Hepatocyte (in vitro differentiated cells): ENCODE results near the gene ATG10. TPM values are rescaled to one million over a fixed set of nuclear protein-coding genes. Genes with fewer than 3 reads are reported as not detected.

Experiments
- DNase-seq: peaks from one replicate; pipeline ENCODE4 v3.0.0-alpha.2; 2016; ENCODE audit warnings: low spot score
- H2AFZ ChIP-seq: fragments of 200-600 bp; sonication (generic); 2 replicates; pipeline ENCODE4 v1.6.0; 2016; ENCODE audit warnings: antibody characterized with exemption, mild to moderate bottlenecking
- H3K27ac ChIP-seq: fragments of 200-600 bp; sonication (generic); 2 replicates; pipeline ENCODE4 v1.5.1; 2016; ENCODE audit warnings: mild to moderate bottlenecking
- H3K27me3 ChIP-seq: fragments of 200-600 bp; sonication (generic); 2 replicates; pipeline ENCODE4 v1.6.1; 2016
- H3K36me3 ChIP-seq: fragments of 200-600 bp; sonication (generic); replicated peaks from 2 replicates; pipeline ENCODE4 v1.5.1; 2016; ENCODE audit warnings: low read depth; ENCODE audit not compliant: insufficient read depth
- H3K4me1 ChIP-seq: fragments of 200-600 bp; sonication (generic); 2 replicates; pipeline ENCODE4 v1.5.1; 2016; ENCODE audit warnings: mild to moderate bottlenecking, moderate library complexity; ENCODE audit not compliant: insufficient read depth
- H3K4me2 ChIP-seq: fragments of 200-600 bp; sonication (generic); 2 replicates; pipeline ENCODE4 v1.6.0; 2016
- H3K4me3 ChIP-seq: fragments of 200-600 bp; sonication (generic); 2 replicates; pipeline ENCODE4 v1.5.1; 2016; ENCODE audit warnings: mild to moderate bottlenecking
- H3K79me2 ChIP-seq: fragments of 200-600 bp; sonication (generic); 2 replicates; pipeline ENCODE4 v1.6.0; 2017; ENCODE audit warnings: mild to moderate bottlenecking
- H3K9me2 ChIP-seq: fragments of 200-600 bp; sonication (generic); replicated peaks from 2 replicates; pipeline ENCODE4 v1.6.0; 2017; ENCODE audit warnings: mild to moderate bottlenecking; ENCODE audit not compliant: insufficient read depth
- H3K9me3 ChIP-seq: fragments of 200-600 bp; sonication (generic); 2 replicates; pipeline ENCODE4 v1.5.1; 2016; ENCODE audit warnings: low read depth, mild to moderate bottlenecking
- H4K20me1 ChIP-seq: fragments of 200-600 bp; sonication (generic); 2 replicates; pipeline ENCODE4 v1.6.0; 2016; ENCODE audit warnings: mild to moderate bottlenecking; ENCODE audit not compliant: insufficient read depth, poor library complexity, severe bottlenecking
- EZH2 ChIP-seq: fragments of 200-600 bp; sonication (generic); IDR thresholded peaks from 2 replicates; pipeline ENCODE4 v1.6.1; 2016; ENCODE audit warnings: antibody characterized with exemption, mild to moderate bottlenecking, borderline replicate concordance
- EZH2phosphoT487 ChIP-seq: fragments of 200-600 bp; sonication (generic); IDR thresholded peaks from one replicate; pipeline ENCODE4 v1.6.1; 2018; ENCODE audit warnings: antibody characterized with exemption, mild to moderate bottlenecking, low read depth, moderate library complexity; ENCODE audit not compliant: unreplicated experiment, severe bottlenecking
- whole genome bisulfite sequencing: methylation state at CpG from one replicate; pipeline ENCODE4 v1.1.6; 2016; ENCODE audit warnings: low lambda C conversion rate; ENCODE audit errors: missing lambda C conversion rate; 5-methylcytosine and 5-hydroxymethylcytosine counted together
- polyA plus RNA-seq: library from polyadenylated mRNA; unstranded; fragments of >200 nt; fragmentation: Nextera tagmentation; extraction: Ambion mirVana; gene quantifications from 2 replicates; pipeline ENCODE4 v1.2.1, GENCODE V29; 2016
- total RNA-seq: library from RNA; depleted of rRNA; stranded (reverse); fragments of >200 nt; gene quantifications from 2 replicates; pipeline ENCODE4 v1.2.3, GENCODE V29; 2014
- TF ChIP-seq, protein P1 (sequence below): fragments of 200-600 bp; sonication (generic); IDR thresholded peaks from 2 replicates; pipeline ENCODE4 v1.5.1; 2016; ENCODE audit warnings: antibody characterized with exemption, mild to moderate bottlenecking; ENCODE audit not compliant: poor library complexity

Gene ATG10
- total and polyA plus RNA-seq, 2 experiments from 2014 or later = 11.8 to 13.0 TPM

- no peaks in the 10 kb centered on the region for H3K79me2 ChIP-seq
- H3K9me3 ChIP-seq = no peaks in the 10 kb centered on the region
- H3K4me1 ChIP-seq = peaks cover 26% of the 10 kb centered on the region
- no peak overlapping the region for H3K27ac ChIP-seq
- TF ChIP-seq EZH2 = no peak
- TF ChIP-seq, protein P1, sequence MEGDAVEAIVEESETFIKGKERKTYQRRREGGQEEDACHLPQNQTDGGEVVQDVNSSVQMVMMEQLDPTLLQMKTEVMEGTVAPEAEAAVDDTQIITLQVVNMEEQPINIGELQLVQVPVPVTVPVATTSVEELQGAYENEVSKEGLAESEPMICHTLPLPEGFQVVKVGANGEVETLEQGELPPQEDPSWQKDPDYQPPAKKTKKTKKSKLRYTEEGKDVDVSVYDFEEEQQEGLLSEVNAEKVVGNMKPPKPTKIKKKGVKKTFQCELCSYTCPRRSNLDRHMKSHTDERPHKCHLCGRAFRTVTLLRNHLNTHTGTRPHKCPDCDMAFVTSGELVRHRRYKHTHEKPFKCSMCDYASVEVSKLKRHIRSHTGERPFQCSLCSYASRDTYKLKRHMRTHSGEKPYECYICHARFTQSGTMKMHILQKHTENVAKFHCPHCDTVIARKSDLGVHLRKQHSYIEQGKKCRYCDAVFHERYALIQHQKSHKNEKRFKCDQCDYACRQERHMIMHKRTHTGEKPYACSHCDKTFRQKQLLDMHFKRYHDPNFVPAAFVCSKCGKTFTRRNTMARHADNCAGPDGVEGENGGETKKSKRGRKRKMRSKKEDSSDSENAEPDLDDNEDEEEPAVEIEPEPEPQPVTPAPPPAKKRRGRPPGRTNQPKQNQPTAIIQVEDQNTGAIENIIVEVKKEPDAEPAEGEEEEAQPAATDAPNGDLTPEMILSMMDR = no peak
- TF ChIP-seq EZH2phosphoT487 = no peak
- DNase-seq = no peak
- H4K20me1 ChIP-seq = no peaks in the 10 kb centered on the region
- no peak overlapping the region for H3K4me3 ChIP-seq
- no peak overlapping the region for H2AFZ ChIP-seq
- WGBS = 97% methylated on average over 3 of the region's 3 CpGs
- H3K36me3 ChIP-seq = no peaks in the 10 kb centered on the region
- no peaks in the 10 kb centered on the region for H3K9me2 ChIP-seq
- no peaks in the 10 kb centered on the region for H3K27me3 ChIP-seq
- H3K4me2 ChIP-seq = no peak overlapping the region
Measured at GRCh38 chr5:82158755-82159413, 187.1 kb downstream of the ATG10 start.

DNA sequence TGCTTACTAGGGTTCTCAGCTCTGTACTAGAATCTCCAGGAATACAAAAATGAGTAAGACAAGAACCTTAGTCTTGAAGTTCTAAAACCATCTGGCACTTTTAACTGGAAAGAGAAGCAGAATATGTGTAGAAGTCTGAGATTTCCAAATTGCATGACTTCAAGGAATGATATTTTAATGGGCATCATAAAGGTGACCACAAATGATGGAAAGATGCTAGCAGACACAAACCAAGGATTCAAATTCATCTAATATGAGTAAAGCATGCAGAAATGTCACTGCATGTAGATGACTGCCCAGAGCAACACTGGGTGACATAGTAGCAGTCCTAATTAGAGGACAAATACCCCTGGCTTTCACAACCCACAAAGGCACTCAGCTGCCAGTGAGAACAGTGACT, 189.1 kb downstream of the ATG10 start:
- no peak overlapping the region for H2AFZ ChIP-seq
- no peak for DNase-seq
- TF ChIP-seq, protein P1 = no peak
- TF ChIP-seq EZH2 (no peak), EZH2phosphoT487 (no peak)
- no peak overlapping the region for H3K4me3 ChIP-seq
- H3K36me3 ChIP-seq = no peaks in the 10 kb centered on the region
- H3K27me3 ChIP-seq = no peaks in the 10 kb centered on the region
- H3K4me1 ChIP-seq = peaks cover 29% of the 10 kb centered on the region
- H3K27ac ChIP-seq = no peak overlapping the region
- no peaks in the 10 kb centered on the region for H3K9me2 ChIP-seq
- H3K79me2 ChIP-seq = no peaks in the 10 kb centered on the region
- no peaks in the 10 kb centered on the region for H3K9me3 ChIP-seq
- H4K20me1 ChIP-seq = no peaks in the 10 kb centered on the region
- no peak overlapping the region for H3K4me2 ChIP-seq

DNA sequence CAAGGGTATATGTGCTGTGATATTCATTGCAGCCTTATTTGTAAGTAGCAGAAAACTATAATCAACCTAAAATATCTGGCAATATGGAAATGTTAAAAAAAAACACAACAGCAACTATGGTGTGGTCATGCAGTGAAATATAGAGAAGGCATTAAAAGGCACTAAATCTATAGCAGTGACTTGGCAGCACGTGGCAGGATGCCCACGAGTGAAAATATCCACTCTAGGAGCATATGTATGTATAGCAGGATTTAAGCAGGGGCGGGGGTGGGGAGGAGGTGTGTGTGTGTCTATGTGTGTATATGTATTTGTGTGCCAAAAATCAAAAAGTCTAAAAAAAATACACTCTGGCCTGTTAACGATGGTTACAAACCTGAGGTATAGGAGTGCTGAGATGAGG, 190.8 kb downstream of the ATG10 start:
- H2AFZ ChIP-seq = no peak overlapping the region
- no peak for TF ChIP-seq EZH2
- TF ChIP-seq EZH2phosphoT487 = no peak
- TF ChIP-seq, protein P1 = no peak
- H3K4me3 ChIP-seq = no peak overlapping the region
- DNase-seq = no peak
- H3K27me3 ChIP-seq = no peaks in the 10 kb centered on the region
- H3K4me1 ChIP-seq = peaks cover 25% of the 10 kb centered on the region
- no peaks in the 10 kb centered on the region for H4K20me1 ChIP-seq
- no peaks in the 10 kb centered on the region for H3K9me3 ChIP-seq
- no peak overlapping the region for H3K27ac ChIP-seq
- WGBS = 89% methylated on average over 4 of the region's 4 CpGs
- no peaks in the 10 kb centered on the region for H3K36me3 ChIP-seq
- H3K4me2 ChIP-seq = no peak overlapping the region
- H3K79me2 ChIP-seq = no peaks in the 10 kb centered on the region
- no peaks in the 10 kb centered on the region for H3K9me2 ChIP-seq
